ENCODE data around the gene ANKRD2.

Gene ANKRD2

DNA sequence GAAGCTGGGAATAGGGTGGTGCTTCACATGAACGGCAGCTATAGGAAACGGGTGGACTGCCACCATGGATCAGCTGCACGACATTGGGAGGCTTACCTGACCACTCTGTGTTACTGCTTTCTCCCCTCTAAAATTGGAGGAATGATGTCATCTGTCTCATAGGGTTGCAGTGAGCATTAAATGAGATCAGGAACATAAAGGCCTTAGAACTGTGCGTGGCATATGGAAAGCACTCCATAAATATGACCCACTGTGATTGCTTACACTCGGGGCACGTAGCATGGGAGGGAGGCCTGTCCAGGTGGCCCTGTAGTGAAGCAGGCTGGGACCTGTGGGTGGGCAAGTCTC lies 26.7 kb downstream of the ANKRD2 start:
- H4K20me1 ChIP-seq (ENCODE audit: insufficient read depth, low read length, poor library complexity, severe bottlenecking) = no peaks in the 10 kb centered on the region
- no peaks in the 10 kb centered on the region for H3K27me3 ChIP-seq (ENCODE audit: insufficient read depth, low read length, poor library complexity, severe bottlenecking)
- no peak overlapping the region for H3K4me2 ChIP-seq (ENCODE audit: low read depth, low read length, poor library complexity, severe bottlenecking)
- no peak overlapping the region for H3K4me3 ChIP-seq (ENCODE audit: low read length, poor library complexity, severe bottlenecking)
- no peak overlapping the region for H3K9ac ChIP-seq (ENCODE audit: low read depth, low read length, poor library complexity, severe bottlenecking)
- H3F3A ChIP-seq (ENCODE audit: low read depth) = no peaks in the 10 kb centered on the region
- H2AFZ ChIP-seq (ENCODE audit: low read length) = no peak overlapping the region
- H3K36me3 ChIP-seq (ENCODE audit: insufficient read depth, low read length) = no peaks in the 10 kb centered on the region
- no peaks in the 10 kb centered on the region for H3K79me2 ChIP-seq (ENCODE audit: insufficient read depth, low read length)
- H3K4me1 ChIP-seq (ENCODE audit: insufficient read depth, low read length, poor library complexity, severe bottlenecking) = no peaks in the 10 kb centered on the region
- TF ChIP-seq, protein P1, sequence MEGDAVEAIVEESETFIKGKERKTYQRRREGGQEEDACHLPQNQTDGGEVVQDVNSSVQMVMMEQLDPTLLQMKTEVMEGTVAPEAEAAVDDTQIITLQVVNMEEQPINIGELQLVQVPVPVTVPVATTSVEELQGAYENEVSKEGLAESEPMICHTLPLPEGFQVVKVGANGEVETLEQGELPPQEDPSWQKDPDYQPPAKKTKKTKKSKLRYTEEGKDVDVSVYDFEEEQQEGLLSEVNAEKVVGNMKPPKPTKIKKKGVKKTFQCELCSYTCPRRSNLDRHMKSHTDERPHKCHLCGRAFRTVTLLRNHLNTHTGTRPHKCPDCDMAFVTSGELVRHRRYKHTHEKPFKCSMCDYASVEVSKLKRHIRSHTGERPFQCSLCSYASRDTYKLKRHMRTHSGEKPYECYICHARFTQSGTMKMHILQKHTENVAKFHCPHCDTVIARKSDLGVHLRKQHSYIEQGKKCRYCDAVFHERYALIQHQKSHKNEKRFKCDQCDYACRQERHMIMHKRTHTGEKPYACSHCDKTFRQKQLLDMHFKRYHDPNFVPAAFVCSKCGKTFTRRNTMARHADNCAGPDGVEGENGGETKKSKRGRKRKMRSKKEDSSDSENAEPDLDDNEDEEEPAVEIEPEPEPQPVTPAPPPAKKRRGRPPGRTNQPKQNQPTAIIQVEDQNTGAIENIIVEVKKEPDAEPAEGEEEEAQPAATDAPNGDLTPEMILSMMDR (conservative IDR thresholded peaks at IDR 0.05; ENCODE audit: low read length) = no peak
- no peak for TF ChIP-seq EZH2phosphoT487 (IDR thresholded peaks at IDR 0.05; ENCODE audit: borderline replicate concordance)
- no peaks in the 10 kb centered on the region for H3K9me3 ChIP-seq (ENCODE audit: insufficient read depth, low read depth, low read length)
- H3K9me2 ChIP-seq (replicated peaks; ENCODE audit: low read depth, low read length) = no peaks in the 10 kb centered on the region

DNA sequence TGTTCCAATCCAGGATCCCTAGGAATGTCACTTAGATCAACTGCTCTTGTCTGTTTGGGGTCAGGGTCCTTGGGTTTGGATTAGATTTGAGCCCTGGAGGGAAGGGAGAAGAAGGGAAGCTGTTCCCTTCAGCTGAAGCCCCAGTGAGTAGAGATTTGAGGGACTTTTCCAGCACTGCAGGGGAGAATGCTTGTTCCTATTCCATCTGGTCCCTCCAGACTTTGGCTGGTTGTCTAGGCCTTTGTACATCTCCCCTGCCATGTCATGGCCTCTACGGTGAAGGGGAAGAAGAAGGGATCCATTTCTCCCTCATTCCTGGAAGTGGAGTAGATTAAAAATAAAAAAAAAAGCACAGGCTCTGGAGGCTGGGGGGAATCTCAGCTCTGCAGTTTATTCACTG lies 28.0 kb downstream of the ANKRD2 start:
- Histone ChIP-seq H3F3A (ENCODE audit: low read depth) (no peaks in the 10 kb centered on the region), H3K9me3 (ENCODE audit: insufficient read depth, low read depth, low read length) (no peaks in the 10 kb centered on the region), H3K27me3 (ENCODE audit: insufficient read depth, low read length, poor library complexity, severe bottlenecking) (no peaks in the 10 kb centered on the region), H3K36me3 (ENCODE audit: insufficient read depth, low read length) (no peaks in the 10 kb centered on the region), H3K4me2 (ENCODE audit: low read depth, low read length, poor library complexity, severe bottlenecking) (no peak overlapping the region), H2AFZ (ENCODE audit: low read length) (no peak overlapping the region), H3K9ac (ENCODE audit: low read depth, low read length, poor library complexity, severe bottlenecking) (no peak overlapping the region), H3K4me1 (ENCODE audit: insufficient read depth, low read length, poor library complexity, severe bottlenecking) (no peaks in the 10 kb centered on the region), H3K4me3 (ENCODE audit: low read length, poor library complexity, severe bottlenecking) (no peak overlapping the region), H3K9me2 (replicated peaks; ENCODE audit: low read depth, low read length) (no peaks in the 10 kb centered on the region), H3K79me2 (ENCODE audit: insufficient read depth, low read length) (no peaks in the 10 kb centered on the region), H4K20me1 (ENCODE audit: insufficient read depth, low read length, poor library complexity, severe bottlenecking) (no peaks in the 10 kb centered on the region)
- TF ChIP-seq, protein P1 (conservative IDR thresholded peaks at IDR 0.05; ENCODE audit: low read length) = no peak

DNA sequence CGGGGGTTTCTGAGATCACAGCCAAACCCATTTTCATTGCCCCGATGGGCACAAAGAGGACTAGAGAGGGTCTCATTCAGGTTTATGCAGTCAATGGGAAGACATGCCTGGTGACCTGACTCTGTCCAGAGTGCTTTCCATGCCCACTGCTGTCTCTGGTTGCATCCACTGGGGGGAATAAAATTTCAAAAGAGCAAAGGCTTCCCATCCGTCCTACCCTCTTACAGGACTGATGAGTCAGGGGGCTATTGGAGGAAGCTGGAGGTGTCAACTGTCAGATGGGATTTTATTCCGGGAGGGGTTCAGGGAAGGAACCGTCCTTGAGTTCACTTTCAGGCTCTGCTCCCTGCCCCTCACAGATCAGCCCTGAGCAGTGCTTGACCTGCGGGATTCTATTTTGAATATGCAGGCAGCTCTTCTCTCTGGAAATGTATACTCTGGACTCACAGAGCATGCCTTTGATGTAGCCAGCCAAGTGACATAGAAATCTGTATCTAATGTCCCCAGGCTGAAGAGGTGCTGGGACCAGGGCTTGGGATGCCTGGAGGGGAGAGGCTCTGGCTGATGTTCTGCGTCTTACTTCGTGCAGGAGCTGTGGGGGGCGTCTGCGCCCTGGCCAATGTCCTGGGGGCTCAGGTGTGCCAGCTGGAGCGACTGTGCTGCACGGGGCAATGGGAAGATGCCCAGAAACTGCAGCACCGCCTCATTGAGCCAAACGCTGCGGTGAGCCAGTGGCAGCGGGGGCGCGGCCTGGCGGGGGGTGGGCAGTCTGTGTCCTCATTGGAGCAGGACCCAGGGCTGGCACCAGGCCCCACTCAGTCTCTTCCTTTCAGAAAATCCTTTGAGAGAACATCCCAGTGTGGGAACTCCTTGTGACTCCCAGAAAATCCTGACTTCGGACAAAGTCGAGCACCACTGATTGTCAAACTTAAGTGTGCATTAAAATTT lies 29.0 kb downstream of the ANKRD2 start:
- no peaks in the 10 kb centered on the region for H3F3A ChIP-seq (ENCODE audit: low read depth)
- no peaks in the 10 kb centered on the region for H3K27me3 ChIP-seq (ENCODE audit: insufficient read depth, low read length, poor library complexity, severe bottlenecking)
- H4K20me1 ChIP-seq (ENCODE audit: insufficient read depth, low read length, poor library complexity, severe bottlenecking) = no peaks in the 10 kb centered on the region
- H2AFZ ChIP-seq (ENCODE audit: low read length) = no peak overlapping the region
- no peak overlapping the region for H3K4me3 ChIP-seq (ENCODE audit: low read length, poor library complexity, severe bottlenecking)
- H3K4me2 ChIP-seq (ENCODE audit: low read depth, low read length, poor library complexity, severe bottlenecking) = no peak overlapping the region
- H3K36me3 ChIP-seq (ENCODE audit: insufficient read depth, low read length) = no peaks in the 10 kb centered on the region
- no peaks in the 10 kb centered on the region for H3K79me2 ChIP-seq (ENCODE audit: insufficient read depth, low read length)
- no peaks in the 10 kb centered on the region for H3K9me3 ChIP-seq (ENCODE audit: insufficient read depth, low read depth, low read length)
- no peaks in the 10 kb centered on the region for H3K4me1 ChIP-seq (ENCODE audit: insufficient read depth, low read length, poor library complexity, severe bottlenecking)
- TF ChIP-seq, protein P1 (conservative IDR thresholded peaks at IDR 0.05; ENCODE audit: low read length) = no peak
- TF ChIP-seq EZH2phosphoT487 (IDR thresholded peaks at IDR 0.05; ENCODE audit: borderline replicate concordance) = no peak
- no peaks in the 10 kb centered on the region for H3K9me2 ChIP-seq (replicated peaks; ENCODE audit: low read depth, low read length)
- H3K9ac ChIP-seq (ENCODE audit: low read depth, low read length, poor library complexity, severe bottlenecking) = no peak overlapping the region

Data from Loucy (cell line).